ENCODE results near the gene ADGRG3.
A peak's percentile ranks its signal among the peaks of the same experiment; 100 is the strongest.

GRCh38 chr16:57734925-57735754, 67.0 kb downstream of the ADGRG3 start:
- TF ChIP-seq, protein P1, sequence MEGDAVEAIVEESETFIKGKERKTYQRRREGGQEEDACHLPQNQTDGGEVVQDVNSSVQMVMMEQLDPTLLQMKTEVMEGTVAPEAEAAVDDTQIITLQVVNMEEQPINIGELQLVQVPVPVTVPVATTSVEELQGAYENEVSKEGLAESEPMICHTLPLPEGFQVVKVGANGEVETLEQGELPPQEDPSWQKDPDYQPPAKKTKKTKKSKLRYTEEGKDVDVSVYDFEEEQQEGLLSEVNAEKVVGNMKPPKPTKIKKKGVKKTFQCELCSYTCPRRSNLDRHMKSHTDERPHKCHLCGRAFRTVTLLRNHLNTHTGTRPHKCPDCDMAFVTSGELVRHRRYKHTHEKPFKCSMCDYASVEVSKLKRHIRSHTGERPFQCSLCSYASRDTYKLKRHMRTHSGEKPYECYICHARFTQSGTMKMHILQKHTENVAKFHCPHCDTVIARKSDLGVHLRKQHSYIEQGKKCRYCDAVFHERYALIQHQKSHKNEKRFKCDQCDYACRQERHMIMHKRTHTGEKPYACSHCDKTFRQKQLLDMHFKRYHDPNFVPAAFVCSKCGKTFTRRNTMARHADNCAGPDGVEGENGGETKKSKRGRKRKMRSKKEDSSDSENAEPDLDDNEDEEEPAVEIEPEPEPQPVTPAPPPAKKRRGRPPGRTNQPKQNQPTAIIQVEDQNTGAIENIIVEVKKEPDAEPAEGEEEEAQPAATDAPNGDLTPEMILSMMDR (conservative IDR thresholded peaks at IDR 0.05; ENCODE audit: low read depth in 2 of 2): no peak
- peak; percentile 73 for TF ChIP-seq POLR2AphosphoS5 (IDR thresholded peaks at IDR 0.05; ENCODE audit: low read depth)
- TF ChIP-seq, protein P2, sequence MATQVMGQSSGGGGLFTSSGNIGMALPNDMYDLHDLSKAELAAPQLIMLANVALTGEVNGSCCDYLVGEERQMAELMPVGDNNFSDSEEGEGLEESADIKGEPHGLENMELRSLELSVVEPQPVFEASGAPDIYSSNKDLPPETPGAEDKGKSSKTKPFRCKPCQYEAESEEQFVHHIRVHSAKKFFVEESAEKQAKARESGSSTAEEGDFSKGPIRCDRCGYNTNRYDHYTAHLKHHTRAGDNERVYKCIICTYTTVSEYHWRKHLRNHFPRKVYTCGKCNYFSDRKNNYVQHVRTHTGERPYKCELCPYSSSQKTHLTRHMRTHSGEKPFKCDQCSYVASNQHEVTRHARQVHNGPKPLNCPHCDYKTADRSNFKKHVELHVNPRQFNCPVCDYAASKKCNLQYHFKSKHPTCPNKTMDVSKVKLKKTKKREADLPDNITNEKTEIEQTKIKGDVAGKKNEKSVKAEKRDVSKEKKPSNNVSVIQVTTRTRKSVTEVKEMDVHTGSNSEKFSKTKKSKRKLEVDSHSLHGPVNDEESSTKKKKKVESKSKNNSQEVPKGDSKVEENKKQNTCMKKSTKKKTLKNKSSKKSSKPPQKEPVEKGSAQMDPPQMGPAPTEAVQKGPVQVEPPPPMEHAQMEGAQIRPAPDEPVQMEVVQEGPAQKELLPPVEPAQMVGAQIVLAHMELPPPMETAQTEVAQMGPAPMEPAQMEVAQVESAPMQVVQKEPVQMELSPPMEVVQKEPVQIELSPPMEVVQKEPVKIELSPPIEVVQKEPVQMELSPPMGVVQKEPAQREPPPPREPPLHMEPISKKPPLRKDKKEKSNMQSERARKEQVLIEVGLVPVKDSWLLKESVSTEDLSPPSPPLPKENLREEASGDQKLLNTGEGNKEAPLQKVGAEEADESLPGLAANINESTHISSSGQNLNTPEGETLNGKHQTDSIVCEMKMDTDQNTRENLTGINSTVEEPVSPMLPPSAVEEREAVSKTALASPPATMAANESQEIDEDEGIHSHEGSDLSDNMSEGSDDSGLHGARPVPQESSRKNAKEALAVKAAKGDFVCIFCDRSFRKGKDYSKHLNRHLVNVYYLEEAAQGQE (IDR thresholded peaks at IDR 0.05; ENCODE audit: unreplicated experiment): no peak
- TF ChIP-seq EZH2phosphoT487 (IDR thresholded peaks at IDR 0.05; ENCODE audit: unreplicated experiment): no peak
- no peak for TF ChIP-seq EZH2 (IDR thresholded peaks at IDR 0.05; ENCODE audit: low read depth, unreplicated experiment)
- no peak for TF ChIP-seq NANOG (IDR thresholded peaks at IDR 0.05; ENCODE audit: borderline replicate concordance)
- TF ChIP-seq CREB1 (CRISPR knock-in tag; IDR thresholded peaks at IDR 0.05; ENCODE audit: low read depth): peak; percentile 79
- TF ChIP-seq ZNF331 (CRISPR knock-in tag; IDR thresholded peaks at IDR 0.05; ENCODE audit: low read depth): no peak

All from GM23338 (cell line).